AG08395 (cell line): ENCODE measurements around the gene TLK1.

Experiments
- DNase-seq: peaks from one replicate; pipeline ENCODE4 v3.0.0; 2012; ENCODE audit warnings: mixed read lengths, low spot score

Gene TLK1

DNA sequence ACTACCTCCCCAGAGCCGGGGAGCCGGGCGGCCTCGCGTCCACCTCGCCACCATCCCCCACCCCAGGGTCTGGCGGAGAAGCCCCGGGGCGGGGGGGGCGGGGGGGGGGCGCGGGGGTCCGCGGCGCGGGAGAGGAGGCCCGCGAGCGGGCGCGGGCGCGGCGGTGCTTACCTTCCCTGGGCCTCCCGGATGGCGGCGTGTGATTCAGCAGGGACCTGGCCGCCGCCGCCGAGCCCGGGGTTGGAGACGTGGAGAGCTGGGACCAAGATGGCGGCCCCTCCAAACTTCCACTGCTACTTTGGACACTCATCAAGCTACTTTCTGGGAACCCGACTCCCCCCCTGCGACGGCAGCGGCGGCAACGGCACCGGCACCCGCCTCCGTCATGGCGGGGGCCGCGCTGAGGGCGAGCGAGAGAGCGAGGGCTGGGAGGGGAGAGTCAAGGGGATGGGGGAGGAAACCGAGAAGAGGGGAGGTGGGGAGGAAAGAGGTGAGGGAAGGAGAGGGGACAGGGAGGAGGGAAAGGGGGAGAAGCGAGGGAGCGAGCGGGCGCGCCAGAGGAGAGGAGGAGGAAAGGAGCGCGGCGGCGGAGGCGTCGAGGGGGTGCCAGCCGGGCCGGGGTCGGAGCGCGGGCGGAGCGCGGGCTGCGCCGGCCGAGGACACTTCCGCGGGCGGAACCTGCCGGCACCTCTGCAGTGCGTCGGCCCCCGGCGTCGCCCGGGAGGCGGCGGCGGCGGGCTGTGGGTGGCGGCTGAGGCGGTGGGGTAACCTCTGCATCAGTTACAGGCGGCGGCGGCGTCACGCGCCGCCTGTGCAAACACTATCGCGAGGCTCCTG, at the start of gene TLK1:
Gene TLK1 (minus strand): TSS at position 775 of the 837 bp plus-strand sequence. CDS start 465 bp downstream, at position 310.
- peak; percentile 62 for DNase-seq

DNA sequence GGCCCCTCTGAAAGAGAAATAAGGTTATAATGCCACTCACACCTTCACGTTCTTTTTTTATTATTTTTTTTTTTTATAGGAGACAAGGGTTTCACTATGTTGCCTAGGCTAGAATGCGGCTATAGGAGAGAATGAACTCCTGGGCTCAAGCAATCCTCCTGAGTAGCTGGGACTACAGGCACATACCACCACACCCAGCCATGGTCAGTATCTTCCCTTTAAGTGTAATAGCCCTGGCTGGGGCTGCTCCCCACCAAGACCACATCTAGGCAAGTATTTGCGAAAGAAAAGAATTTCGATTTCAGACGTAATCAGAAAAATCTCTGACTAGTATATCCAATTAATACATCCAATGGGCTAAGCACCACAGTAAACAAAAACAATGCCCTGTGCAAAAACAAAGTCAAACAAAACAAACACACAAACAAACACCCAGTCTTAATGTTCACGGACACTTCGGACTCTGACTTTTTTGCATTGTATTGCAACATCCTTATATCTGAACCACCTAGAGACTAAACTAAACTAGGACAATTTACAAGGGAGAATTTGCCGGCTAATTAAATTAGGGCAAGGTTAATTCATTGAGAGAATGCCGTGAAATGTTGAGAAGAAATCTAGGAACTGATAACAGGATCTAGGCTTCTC, 49.6 kb upstream of the TLK1 start:
- DNase-seq, result no peak

DNA sequence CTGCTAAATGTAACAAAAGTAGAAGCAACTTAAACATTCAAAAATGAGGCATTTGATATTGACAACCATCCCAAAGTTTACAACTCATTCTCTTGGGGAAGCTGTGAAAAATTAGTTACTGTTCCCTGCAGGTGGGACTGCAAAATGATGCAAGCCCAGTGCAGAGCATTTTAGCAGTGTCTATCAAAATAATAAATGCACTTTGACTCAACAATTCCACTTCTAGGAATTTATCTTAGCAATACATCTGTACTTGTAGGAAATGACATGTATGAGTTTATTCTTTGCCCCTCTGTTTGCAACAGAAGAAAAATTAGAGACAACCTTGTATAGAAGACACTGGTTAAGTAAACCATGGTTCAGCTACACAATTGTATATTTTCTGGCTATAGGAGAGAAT, 48.0 kb upstream of the TLK1 start:
- no peak for DNase-seq

DNA sequence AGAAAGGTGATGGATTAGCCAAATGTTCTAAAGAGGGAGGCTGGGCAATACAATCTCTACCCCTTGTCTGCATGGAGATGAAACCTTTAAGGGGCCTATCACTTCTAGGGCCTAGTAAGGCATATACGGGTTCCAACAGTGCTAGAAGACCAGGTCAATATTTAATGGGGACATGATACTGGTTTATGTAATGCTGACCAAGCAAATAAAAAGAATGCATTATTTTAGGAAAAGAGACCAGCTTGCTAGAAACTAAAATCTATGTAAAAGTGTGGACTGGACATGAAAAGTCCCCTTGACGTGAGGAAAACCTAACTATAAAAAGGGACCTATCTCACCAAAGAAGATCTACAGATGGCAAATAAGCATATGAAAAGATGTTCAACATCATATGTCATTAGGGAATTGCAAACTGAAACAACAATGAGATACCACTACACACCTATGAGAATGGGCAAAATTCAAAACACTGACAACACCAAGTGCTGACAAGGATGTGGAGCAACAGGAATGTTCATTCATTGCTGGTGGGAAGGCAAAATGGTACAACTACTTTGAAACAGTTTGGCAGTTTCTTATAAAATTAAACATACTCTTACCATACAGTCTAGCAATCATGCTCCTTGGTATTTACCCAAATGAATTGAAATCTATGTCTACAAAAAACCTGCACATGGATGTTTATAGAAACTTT, 45.9 kb upstream of the TLK1 start:
- DNase-seq, result no peak

DNA sequence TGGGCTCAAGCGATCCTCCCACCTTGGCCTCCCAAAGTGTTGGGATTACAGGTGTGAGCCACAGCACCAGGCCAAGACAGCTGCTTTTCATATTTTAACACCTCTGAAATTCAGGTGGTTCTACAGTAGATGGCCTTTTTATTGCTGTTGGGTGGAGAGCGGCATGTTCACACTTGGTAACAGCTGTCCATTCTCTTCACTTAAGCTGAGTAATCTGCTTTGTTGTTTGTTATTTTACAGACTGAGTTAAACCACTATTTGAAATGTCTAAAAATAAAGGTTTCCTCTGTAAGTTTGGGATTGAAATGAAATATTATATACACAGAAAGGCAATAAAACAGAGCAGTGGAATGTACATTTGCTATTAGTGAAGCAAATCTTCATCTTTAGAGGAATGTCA, 44.9 kb upstream of the TLK1 start:
- no peak for DNase-seq

DNA sequence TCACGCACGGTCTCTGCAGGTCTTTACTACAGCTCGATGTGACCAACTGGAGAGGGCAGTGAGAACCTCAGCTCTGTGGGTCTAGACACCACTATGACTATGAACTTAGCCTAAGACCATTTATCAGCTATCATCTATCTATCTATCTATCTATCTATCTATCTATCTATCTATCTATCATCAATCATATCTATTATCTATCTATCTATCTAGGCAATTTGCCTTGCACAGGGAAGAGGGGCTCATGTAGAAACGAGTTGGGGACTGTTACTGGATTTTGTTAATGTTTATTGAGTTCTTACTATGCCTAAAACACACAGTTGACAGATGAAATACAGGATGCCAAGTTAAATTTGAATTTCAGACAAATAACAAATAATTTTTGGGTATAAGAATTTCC, 41.1 kb upstream of the TLK1 start:
- DNase-seq, result no peak

DNA sequence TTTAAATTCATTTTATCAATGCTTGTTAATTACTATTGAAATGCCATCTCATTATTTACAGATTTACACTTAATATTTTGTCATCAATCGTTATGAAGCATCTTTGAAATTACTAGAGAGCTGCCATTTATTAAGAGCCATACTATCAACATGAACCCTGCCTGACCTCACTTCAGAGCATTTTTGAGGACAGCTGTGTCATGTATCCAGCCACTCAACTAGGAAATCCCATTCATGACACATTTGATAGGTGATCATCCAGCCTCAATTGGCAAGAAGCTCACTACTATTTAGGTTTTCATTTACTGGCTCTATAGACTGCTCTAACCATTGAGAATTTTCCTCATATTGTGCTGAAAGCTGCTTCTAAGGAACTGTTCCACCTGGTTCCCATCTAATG, 40.6 kb upstream of the TLK1 start:
- DNase-seq, result no peak

DNA sequence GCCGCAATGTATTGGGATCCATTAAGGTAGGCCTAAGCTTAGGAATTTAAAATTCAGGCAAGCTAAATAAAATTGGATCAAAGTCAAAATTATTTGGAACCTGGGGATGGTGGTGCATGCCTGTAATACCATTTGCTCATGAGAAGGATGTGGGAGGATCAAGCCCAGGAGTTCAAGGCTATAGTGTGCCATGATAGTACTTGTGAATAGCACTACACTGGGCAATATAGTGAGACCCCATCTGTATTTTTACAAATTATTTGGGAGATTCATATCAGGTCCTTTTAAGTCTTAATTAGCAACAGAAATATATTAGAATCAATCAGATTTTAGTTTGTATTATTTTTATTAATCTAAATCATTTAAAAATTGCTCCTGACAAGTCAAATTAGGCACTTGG, 39.8 kb upstream of the TLK1 start:
- DNase-seq, result no peak

DNA sequence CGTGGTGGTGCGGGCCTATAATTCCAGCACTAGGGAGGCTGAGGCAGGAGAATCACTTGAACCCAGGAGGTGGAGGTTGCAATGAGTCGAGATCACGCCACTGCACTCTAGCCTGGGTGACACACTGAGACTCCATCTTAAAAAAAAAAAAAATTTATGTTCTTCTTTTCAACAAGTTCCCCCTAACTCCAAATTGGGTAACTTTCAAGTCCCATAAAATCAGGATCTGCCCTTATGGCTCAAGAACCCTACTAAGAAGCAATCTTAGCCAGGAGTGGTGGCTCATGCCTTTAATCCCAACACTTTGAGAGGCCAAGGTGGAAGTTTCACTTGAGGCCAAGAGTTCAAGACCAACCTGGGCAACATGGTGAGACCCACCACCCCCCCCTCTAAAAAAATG, 30.3 kb upstream of the TLK1 start:
- DNase-seq, result no peak

DNA sequence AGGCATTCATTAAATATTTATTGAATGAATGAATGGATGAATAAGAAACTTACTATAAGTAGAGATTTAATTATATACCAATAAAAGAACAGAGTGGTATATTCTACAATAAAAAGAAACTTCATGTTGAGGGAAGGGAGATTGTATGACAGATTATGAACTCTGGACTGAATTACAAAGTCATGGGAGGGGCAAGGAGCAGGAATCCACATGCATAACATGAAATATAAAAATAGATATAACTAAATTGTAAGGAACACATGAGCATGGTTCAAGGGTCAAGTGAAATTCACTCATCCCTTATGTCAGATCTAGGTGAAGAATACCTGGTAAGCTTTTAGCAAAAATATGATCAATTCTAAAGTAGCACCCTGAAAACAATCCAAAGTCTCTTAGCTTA, 27.1 kb upstream of the TLK1 start:
- no peak for DNase-seq

DNA sequence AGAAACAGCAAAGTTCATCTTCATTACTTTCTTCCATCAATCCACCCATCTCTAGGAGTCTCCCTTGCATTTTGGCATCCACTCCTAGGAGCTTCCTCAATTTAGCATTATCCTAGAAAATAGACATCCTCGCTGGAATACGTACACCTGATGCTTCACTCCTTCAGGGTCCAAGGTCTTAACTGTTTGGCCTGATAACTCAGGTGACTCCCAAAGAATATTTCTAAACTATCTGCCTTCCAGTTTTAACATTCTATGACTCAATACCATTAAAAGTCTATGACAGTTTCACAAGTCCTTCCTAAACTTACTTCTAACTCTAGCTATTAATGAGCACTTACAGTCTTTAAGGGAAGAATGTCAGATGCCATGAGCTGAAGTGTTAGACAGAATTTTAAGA, 26.5 kb upstream of the TLK1 start:
- no peak for DNase-seq

DNA sequence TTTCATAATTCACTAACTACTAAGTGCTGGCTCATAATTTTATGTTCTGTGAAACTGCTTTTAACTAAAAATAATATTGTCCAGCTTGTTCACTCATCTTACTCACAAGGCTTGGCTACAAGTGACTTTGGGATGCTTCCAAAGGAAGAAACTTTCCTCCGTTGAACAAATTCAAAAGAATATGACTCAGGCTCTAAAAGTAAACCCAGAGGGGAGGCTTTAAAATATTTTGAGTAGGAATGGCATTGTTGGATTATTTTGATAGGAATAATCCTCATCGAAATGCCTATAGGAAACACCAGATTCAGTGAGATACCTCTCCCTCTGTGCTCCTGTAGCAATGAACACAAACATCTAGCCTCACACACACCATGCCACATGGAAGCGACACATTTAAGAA, 25.2 kb upstream of the TLK1 start:
- DNase-seq, result peak; percentile 74

DNA sequence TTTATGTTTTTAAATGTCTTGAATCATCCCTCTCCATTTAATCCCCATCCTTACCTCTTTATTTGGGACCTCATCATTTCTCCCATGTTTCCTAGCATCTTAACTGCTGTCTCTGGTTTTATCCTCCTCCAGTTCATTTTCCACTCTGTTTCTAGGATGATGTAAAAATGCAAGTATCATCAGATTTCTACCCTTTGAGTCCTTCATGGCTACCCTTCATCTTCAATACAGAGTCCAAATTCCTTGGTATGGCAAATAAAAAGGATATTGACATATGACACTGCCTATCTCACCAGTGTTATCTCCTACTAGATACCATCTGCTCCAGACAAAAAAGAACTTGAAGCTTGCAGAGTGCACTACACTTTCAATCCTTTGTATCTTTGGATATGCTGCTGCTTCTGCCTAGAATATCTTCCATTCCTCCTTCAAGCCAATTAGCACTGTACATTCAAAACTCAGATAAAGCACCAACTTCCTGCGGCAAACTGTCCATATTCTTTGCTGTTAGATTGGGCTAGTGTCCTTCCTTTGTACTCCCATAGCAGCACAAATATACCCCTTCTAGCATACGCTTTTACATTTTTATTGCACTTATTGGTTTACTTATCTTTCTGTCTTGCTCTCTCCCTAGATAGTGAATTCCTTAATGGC, 24.6 kb upstream of the TLK1 start:
- DNase-seq, result no peak

DNA sequence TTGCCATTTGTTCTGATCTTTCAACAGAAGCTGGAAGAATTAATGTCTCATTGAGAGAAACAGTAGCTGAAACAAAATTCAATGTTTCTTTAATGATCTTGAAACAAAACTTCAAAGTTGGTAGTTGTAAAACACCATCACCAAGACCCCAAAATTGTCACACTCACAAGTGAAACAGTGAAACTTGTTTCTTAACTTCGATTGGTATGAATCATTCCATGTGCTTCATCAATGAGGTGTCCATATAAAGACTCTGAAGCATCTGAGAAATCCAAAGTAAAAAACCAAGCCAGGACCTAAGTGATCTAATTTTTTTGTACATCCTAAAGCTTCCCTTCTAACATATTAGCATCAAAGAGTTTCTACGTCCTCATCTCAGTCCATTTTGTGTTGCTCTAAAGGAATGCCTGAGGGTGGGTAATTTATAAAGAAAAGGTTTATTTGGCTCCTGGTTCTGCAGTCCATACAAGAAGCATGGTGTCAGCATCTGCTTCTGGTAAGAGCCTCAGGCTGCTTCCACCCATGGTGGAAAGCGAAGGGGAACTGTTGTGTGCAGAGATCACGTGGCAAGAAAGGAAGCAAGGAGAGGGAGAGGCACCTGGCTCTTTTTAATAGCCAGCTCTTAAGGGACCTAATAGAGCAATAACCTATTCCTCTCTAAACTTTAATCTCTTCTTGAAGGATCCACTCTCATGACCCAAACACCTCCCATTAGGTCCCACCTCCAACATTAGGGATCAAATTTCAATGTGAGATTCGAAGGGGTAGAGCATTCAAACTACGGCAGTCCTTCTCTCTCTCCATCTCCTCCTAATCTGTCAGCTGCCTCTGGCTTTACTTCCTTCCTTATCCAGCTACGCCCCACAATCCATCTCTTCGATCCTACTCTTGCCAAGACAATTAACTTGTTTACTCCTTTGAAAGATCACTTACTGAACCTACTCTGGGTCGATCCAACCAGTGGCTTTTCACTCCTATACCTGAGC, 20.7 kb upstream of the TLK1 start:
- DNase-seq, result no peak

DNA sequence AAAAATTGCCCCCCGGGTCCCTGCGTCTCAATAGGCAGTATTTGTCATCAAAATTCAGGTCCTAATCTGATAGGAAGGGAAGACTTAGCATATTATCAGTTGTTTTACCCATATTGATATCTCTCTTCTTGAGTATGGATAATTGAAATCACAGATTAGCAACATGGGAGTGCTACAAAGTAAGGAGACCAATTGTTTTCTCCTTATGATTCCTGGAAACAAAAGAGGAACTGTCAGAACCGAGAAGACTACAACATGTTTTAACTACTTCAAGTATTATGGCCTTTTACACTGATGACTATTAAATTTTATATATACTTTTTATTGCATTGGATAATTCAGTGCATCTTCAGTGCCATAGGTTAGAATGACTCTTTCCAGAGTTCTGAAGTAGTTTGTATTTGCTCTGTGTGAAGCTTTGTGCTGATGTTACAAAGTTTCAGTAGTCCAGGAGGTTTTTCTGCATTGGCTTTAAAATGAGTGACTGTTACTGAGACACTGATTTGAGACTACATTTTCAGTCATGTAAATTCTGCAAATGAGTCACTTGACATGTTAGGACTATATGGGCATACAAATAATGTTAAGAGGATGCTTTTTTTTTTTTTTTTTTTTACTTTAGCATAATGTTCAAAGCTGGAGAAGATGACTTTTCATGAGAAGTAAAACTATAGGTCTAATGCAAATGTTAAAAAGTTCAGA, 19.7 kb upstream of the TLK1 start:
- no peak for DNase-seq

DNA sequence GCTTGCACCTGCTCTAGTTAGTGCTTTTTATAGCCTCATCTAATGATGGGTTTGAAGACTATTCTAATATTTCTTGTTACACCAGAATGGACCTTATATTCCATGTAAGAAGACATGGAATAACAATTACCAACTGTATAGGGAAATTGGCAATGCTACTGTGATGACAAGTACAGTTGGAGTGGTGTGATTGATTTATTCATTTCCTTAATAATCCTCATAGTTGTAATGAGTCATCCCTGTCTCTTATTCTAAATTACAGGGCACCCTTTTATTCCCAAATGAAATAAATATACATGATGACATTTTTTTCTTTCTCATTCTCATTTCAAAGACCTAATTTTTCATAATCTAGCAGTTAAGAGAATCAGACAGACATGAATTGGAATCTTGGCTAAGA, 18.3 kb upstream of the TLK1 start:
- no peak for DNase-seq

DNA sequence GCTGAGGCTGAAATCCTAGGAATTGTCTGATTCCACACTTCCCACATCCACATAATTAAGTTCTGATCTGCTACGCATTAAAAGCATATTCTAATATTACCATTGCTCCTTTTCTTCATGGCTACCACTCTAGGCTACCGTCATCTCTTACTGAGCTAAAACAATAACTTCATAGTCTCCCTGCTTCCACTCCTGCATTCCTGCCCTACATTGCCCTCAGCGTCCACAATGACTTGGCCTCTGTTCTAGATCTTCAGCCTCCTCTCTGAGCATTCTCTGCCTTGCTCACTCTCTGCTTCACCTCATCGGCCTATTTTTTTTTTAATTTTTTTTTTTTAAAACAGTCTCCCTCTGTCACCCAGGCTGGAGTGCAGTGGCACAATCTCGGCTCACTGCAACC, 15.8 kb upstream of the TLK1 start:
- no peak for DNase-seq

DNA sequence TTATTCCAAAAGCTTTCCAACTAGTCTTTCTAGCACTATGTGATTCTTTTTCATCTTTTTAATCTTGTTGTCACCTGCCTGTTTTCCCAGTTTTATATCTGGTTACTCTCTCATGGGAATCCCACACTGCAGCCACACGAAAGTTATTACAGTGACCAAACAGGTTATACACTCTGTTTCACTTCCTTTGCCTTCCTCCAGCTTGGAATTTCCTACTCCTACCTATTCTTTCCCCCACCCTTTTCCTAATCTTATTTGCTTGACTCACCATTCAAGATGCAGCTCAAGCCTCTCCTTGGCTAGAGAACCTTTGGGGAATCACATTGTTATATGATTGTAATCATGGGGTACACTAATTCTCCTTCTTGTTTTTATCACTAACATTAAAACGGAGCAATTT, 13.4 kb upstream of the TLK1 start:
- DNase-seq, result no peak

DNA sequence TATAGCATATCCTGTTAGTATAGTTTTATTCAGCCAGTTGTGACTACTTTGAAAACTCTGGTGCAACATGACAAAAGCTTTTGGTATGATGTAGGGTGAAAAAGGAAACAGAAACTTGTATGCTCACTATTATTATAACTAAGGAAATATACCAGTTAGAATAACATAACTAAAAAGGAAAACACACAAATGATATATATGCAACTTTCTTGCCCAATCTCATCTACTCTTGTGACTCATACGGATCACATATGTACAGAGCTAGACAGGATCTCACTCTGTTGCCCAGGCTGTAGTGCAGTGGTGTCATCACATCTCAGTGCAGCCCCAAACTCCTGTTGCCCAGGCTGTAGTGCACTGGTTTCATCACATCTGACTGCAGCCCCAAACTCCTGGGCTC, 12.4 kb upstream of the TLK1 start:
- DNase-seq, result no peak

DNA sequence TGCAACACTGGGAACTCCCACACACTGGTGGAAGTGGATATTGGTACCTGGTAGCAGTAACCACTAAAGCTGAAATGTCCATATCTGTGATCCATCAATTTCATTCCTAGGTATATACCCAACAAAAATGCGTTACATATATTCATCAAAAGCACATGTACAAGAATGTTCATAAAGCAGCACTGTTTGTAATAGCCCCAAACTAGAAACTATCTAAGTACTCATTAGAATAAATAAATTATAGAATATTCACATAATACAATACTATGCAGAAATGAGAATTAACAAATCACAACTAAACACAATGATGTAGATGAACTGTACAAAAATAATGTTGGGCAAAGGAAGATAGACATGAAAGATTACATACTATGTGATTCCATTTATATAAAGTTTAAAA, 11.1 kb upstream of the TLK1 start:
- DNase-seq, result no peak

DNA sequence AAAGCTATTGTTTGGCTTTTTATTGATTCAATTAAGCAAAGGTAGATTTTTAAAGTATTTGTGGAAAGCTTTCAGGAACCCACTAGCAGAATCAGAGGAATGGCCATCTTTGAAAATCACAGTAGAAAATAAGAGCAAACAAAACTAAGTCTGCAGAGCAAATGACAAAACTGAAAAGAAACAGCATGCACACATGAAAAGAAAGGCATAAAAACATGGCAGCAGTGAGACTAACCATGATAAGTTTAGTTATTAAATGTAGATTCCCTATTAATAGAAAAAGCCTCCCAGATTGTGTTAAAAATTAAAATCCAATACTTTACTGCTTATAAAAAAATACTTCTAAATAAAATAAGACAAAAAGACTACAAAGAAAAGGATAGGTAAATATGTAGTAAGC, 9.1 kb upstream of the TLK1 start:
- no peak for DNase-seq
